Omental fat pad (tissue), 4 donors: Measurements from ENCODE around the gene MTAP. TPM values are rescaled to one million over a fixed set of nuclear protein-coding genes. Genes with fewer than 3 reads are reported as not detected.

ENCODE experiments used
- ATAC-seq: fragments of 150-250 bp; one replicate; pipeline ENCODE4 v1.9.1; 2016; ENCODE audit warnings: mild to moderate bottlenecking, moderate library complexity; ENCODE audit not compliant: low FRiP score
- DNase-seq: peaks from one replicate; pipeline ENCODE4 v3.0.0-alpha.2; 2019; ENCODE audit warnings: low spot score
- CTCF ChIP-seq, 3 donors: fragments of 450-650 bp; IDR thresholded peaks; one replicate each; pipeline ENCODE4 v1.5.1; 2016 to 2017; ENCODE audit warnings: antibody characterized with exemption in 3 of 3, mild to moderate bottlenecking in 3 of 3, moderate library complexity in 2 of 3
- total RNA-seq, 4 donors: library from RNA; depleted of rRNA; stranded (reverse); fragments of >200 nt; gene quantifications; one replicate each; pipeline ENCODE4 v1.1.0, GENCODE V29; 2016

MTAP gene
- total RNA-seq, 4 donors from 2014 or later, result 22.2 to 27.0 (median 25.4) TPM

GRCh38 chr9:21812415-21812814, 10.0 kb downstream of the MTAP start:
- no peak for DNase-seq
- TF ChIP-seq CTCF (IDR thresholded peaks at IDR 0.05), result no peak
- no peak for ATAC-seq

GRCh38 chr9:21812946-21813568, 10.6 kb downstream of the MTAP start:
- TF ChIP-seq CTCF (IDR thresholded peaks at IDR 0.05), result peak in 1 of 3 donors; percentile 23
- ATAC-seq (peak; percentile 71), DNase-seq (peak; percentile 49)

- peak in 1 of 3 donors; percentile 64 for TF ChIP-seq CTCF (IDR thresholded peaks at IDR 0.05)
- DNase-seq (no peak), ATAC-seq (no peak)
Observed at GRCh38 chr9:21813575-21814473, 11.4 kb downstream of the MTAP start.

GRCh38 chr9:21815643-21816042, 13.2 kb downstream of the MTAP start:
- DNase-seq (no peak), ATAC-seq (no peak)
- TF ChIP-seq CTCF (IDR thresholded peaks at IDR 0.05), result no peak

DNA sequence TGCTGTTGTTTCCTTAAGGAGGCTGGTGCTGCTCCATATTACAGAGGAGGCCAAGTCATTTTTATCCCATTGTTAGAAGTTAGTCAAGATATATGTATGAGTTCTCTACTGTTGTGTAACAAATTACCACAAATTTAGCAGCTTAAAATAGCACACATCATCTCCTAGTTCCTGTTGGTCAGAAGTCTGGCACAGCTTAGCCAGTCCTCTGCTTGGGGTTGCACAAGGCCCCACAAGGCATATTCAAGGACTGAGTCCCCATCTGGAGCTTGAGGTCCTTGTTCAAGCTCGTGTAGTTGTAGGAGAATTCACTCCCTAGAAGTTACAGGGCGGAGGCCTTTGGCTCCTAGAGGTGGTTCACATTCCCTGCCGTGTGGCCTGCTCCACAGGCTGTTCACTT, 14.7 kb downstream of the MTAP start:
- no peak for TF ChIP-seq CTCF (IDR thresholded peaks at IDR 0.05)
- ATAC-seq (no peak), DNase-seq (no peak)

DNA sequence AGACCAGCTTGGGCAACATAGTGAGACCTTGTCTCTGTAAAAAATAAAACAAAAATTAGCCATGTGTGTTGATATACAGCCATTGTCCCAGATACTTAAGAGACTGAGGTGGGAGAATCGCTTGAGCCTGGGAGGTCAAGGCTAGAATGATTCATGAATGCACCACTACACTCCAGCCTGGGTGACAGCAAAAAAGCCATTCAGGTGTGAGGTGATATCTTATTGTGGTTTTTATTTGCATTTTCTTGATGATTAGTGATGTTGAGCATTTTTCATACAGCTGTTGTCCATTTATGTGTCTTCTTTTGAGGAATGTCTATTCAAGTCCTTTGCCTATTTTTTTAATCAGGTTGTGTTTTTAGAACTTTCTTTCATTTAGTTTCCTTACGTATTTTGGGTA, 23.2 kb downstream of the MTAP start:
- TF ChIP-seq CTCF (IDR thresholded peaks at IDR 0.05), result no peak
- ATAC-seq (no peak), DNase-seq (no peak)
